Measurements from ENCODE around the gene MEX3D.

DNA sequence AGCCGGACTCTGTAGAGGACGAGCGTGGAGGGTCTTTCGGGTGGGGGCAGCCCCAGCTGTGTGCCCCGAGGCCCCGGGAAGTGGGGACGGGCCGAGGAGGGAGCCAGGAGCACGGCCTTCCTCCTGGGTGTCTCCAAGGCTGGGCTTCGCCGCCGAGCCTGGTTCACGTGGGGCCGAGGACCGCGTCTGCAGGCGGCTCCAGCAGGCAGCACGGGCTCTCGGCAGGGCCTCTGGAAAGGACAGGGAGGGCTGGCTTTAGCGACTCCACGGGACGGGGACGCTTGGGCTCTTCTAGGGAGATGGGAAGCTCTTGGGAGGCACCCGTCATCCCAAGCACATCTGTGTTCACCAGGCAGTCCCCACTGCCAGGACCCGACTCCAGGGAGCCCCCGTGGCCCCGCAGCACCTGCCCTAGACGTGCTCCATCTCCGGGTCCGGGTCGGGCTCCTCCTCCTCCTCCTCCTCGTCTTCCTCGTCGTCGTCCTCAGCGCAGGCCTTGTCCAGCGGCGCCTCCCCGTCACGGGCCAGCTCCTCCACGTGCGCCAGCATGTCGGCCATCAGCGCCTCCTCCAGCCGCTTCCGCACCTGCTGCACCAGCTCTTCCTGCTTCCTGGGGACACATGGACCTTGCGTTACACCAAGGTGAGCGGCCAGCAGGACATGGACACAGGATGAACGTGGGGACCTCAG, 9.9 kb upstream of the MEX3D start:
- TF ChIP-seq, protein P1, sequence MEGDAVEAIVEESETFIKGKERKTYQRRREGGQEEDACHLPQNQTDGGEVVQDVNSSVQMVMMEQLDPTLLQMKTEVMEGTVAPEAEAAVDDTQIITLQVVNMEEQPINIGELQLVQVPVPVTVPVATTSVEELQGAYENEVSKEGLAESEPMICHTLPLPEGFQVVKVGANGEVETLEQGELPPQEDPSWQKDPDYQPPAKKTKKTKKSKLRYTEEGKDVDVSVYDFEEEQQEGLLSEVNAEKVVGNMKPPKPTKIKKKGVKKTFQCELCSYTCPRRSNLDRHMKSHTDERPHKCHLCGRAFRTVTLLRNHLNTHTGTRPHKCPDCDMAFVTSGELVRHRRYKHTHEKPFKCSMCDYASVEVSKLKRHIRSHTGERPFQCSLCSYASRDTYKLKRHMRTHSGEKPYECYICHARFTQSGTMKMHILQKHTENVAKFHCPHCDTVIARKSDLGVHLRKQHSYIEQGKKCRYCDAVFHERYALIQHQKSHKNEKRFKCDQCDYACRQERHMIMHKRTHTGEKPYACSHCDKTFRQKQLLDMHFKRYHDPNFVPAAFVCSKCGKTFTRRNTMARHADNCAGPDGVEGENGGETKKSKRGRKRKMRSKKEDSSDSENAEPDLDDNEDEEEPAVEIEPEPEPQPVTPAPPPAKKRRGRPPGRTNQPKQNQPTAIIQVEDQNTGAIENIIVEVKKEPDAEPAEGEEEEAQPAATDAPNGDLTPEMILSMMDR (IDR thresholded peaks at IDR 0.05; ENCODE audit: low read length) = no peak
- TF ChIP-seq EZH2 (IDR thresholded peaks at IDR 0.05; ENCODE audit: borderline replicate concordance, low read length) = no peak

Measured in OCI-LY1 (cell line).